GM23338 (cell line): ENCODE measurements around the gene DNAAF5. TPM values are rescaled to one million over a fixed set of nuclear protein-coding genes. Genes with fewer than 3 reads are reported as not detected.
A peak's percentile ranks its signal among the peaks of the same experiment; 100 is the strongest.

ENCODE experiments used
- ATAC-seq: fragments of 200-7000 bp; cut with Tn5 transposase; 3 replicates; pipeline ENCODE4 v1.9.1; 2020
- DNase-seq: peaks from one replicate; pipeline ENCODE4 v3.0.0-alpha.2; 2015; ENCODE audit warnings: low spot score
- H2AFZ ChIP-seq: fragments of 200-600 bp; sonication (generic); 2 replicates; pipeline ENCODE4 v1.8.0; 2016; ENCODE audit warnings: antibody characterized with exemption, mild to moderate bottlenecking, moderate library complexity
- H3F3A ChIP-seq: fragments of 200-600 bp; sonication (generic); replicated peaks from 2 replicates; pipeline ENCODE4 v1.8.0; 2017; ENCODE audit warnings: antibody characterized with exemption, mixed run types, low read depth
- H3K27ac ChIP-seq: fragments of 200-600 bp; sonication (generic); 2 replicates; pipeline ENCODE4 v1.6.1; 2016; ENCODE audit warnings: low read depth
- H3K27me3 ChIP-seq: fragments of 200-600 bp; sonication (generic); 2 replicates; pipeline ENCODE4 v1.8.0; 2016; ENCODE audit warnings: mild to moderate bottlenecking, mixed run types, moderate library complexity; ENCODE audit not compliant: insufficient read depth
- H3K36me3 ChIP-seq: fragments of 200-600 bp; sonication (generic); 2 replicates; pipeline ENCODE4 v1.8.0; 2016; ENCODE audit warnings: mild to moderate bottlenecking; ENCODE audit not compliant: insufficient read depth
- H3K4me1 ChIP-seq: fragments of 200-600 bp; sonication (generic); 2 replicates; pipeline ENCODE4 v1.8.0; 2016; ENCODE audit warnings: mild to moderate bottlenecking, moderate library complexity; ENCODE audit not compliant: insufficient read depth
- H3K4me2 ChIP-seq: fragments of 200-600 bp; sonication (generic); 2 replicates; pipeline ENCODE4 v1.7.1; 2017; ENCODE audit warnings: mixed run types
- H3K4me3 ChIP-seq: fragments of 200-600 bp; sonication (generic); 2 replicates; pipeline ENCODE4 v1.6.1; 2016; ENCODE audit warnings: mixed run types
- H3K79me2 ChIP-seq: fragments of 200-600 bp; sonication (generic); replicated peaks from 2 replicates; pipeline ENCODE4 v1.8.0; 2017; ENCODE audit warnings: mild to moderate bottlenecking; ENCODE audit not compliant: insufficient read depth
- H3K9me2 ChIP-seq: fragments of 200-600 bp; sonication (generic); 2 replicates; pipeline ENCODE4 v1.8.0; 2017; ENCODE audit not compliant: insufficient read depth
- H4K20me1 ChIP-seq: fragments of 200-600 bp; sonication (generic); replicated peaks from 2 replicates; pipeline ENCODE4 v1.8.0; 2017; ENCODE audit warnings: mild to moderate bottlenecking; ENCODE audit not compliant: insufficient read depth
- H3K27ac Mint-ChIP-seq: 2 replicates; pipeline ENCODE4 v1.8.0; 2020; ENCODE audit warnings: inconsistent platforms, mild to moderate bottlenecking, moderate library complexity, mixed read lengths
- H3K27me3 Mint-ChIP-seq: 3 replicates; pipeline ENCODE4 v1.8.0; 2022; ENCODE audit warnings: low read depth, mild to moderate bottlenecking, moderate library complexity, mixed read lengths, inconsistent platforms; ENCODE audit not compliant: insufficient read depth, poor library complexity
- H3K36me3 Mint-ChIP-seq: 3 replicates; pipeline ENCODE4 v1.8.0; 2021; ENCODE audit warnings: low read depth, mild to moderate bottlenecking, inconsistent platforms, moderate library complexity, mixed read lengths
- H3K4me1 Mint-ChIP-seq: 3 replicates; pipeline ENCODE4 v1.8.0; 2020; ENCODE audit warnings: mild to moderate bottlenecking, inconsistent platforms, mixed read lengths
- H3K4me3 Mint-ChIP-seq: 3 replicates; pipeline ENCODE4 v1.8.0; 2021; ENCODE audit warnings: moderate library complexity, mild to moderate bottlenecking, inconsistent platforms, mixed read lengths
- H3K9me3 Mint-ChIP-seq: 3 replicates; pipeline ENCODE4 v1.8.0; 2020; ENCODE audit warnings: moderate library complexity, mild to moderate bottlenecking, inconsistent platforms, mixed read lengths
- CREB1 ChIP-seq: fragments of 250-450 bp; sonication (Bioruptor Pico); IDR thresholded peaks from 2 replicates; pipeline ENCODE4 v1.5.0; 2020; ENCODE audit warnings: low read depth, mild to moderate bottlenecking, moderate library complexity
- EZH2 ChIP-seq: fragments of 200-600 bp; sonication (generic); IDR thresholded peaks from one replicate; pipeline ENCODE4 v1.8.0; 2017; ENCODE audit warnings: antibody characterized with exemption, mild to moderate bottlenecking, low read depth; ENCODE audit not compliant: unreplicated experiment
- JUNB ChIP-seq: IDR thresholded peaks from one replicate; pipeline ENCODE4 v1.6.1; 2016; ENCODE audit warnings: antibody characterized with exemption; ENCODE audit not compliant: unreplicated experiment
- NANOG ChIP-seq: IDR thresholded peaks from 2 replicates; pipeline ENCODE4 v1.6.1; 2016; ENCODE audit warnings: antibody characterized with exemption, borderline replicate concordance
- POLR2AphosphoS5 ChIP-seq: IDR thresholded peaks from 2 replicates; pipeline ENCODE4 v1.6.1; 2016; ENCODE audit warnings: antibody characterized with exemption, low read depth
- STAT1 ChIP-seq: IDR thresholded peaks from one replicate; pipeline ENCODE4 v1.6.1; 2016; ENCODE audit warnings: antibody characterized with exemption; ENCODE audit not compliant: unreplicated experiment
- ZNF114 ChIP-seq: fragments of 250-450 bp; sonication (Bioruptor Pico); IDR thresholded peaks from 2 replicates; pipeline ENCODE4 v1.5.0; 2020; ENCODE audit warnings: mild to moderate bottlenecking, moderate library complexity
- ZNF331 ChIP-seq: fragments of 250-450 bp; sonication (Bioruptor Pico); IDR thresholded peaks from 2 replicates; pipeline ENCODE4 v1.5.0; 2020; ENCODE audit warnings: low read depth, mild to moderate bottlenecking, moderate library complexity
- polyA plus RNA-seq: library from polyadenylated mRNA; unstranded; fragments of >200 nt; fragmentation: Nextera tagmentation; extraction: Ambion mirVana; gene quantifications from 2 replicates; pipeline ENCODE4 v1.2.1, GENCODE V29; 2016
- total RNA-seq: library from RNA; depleted of rRNA; stranded (reverse); fragments of >200 nt; shearing (Covaris generic); gene quantifications from 2 replicates; pipeline ENCODE4 v1.2.3, GENCODE V29; 2014
- TF ChIP-seq, protein P1 (sequence below), 2 experiments: fragments of 200-600 bp in 1 of 2; sonication (generic) in 1 of 2; conservative IDR thresholded peaks; 2 replicates each; pipeline versions ENCODE4 v1.5.1 to v1.6.1; 2016 to 2017; ENCODE audit warnings: antibody characterized with exemption in 2 of 2, low read depth in 2 of 2, mild to moderate bottlenecking in 2 of 2, moderate library complexity in 1 of 2
- TF ChIP-seq, protein P2 (sequence below): IDR thresholded peaks from one replicate; pipeline ENCODE4 v1.6.1; 2018; ENCODE audit warnings: antibody characterized with exemption; ENCODE audit not compliant: unreplicated experiment
- TF ChIP-seq, protein P3 (sequence below): IDR thresholded peaks from 2 replicates; pipeline ENCODE4 v1.6.1; 2016; ENCODE audit warnings: antibody characterized with exemption

The DNAAF5 gene
- total and polyA plus RNA-seq, 2 experiments from 2014 or later, result 20.4 to 86.7 TPM

DNA sequence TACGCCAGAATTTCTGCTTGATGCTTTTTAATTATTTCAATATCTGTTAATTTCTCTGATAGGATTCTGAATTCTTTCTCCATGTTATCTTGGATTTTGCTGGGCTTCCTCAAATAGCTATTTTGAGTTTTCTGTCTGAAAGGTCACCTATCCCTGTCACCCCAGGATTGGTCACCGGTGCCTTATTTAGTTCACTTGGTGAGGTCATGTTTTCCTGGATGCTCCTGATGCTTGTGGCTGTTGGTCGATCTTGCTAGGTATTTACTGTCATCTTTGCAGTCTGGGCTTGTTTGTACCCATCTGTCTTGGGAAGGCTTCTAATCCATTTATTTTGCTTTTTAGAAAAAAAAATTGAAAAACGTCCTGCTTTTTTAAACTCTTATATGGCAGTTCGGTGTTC, 11.7 kb downstream of the DNAAF5 start (continued):
- TF ChIP-seq, protein P1, sequence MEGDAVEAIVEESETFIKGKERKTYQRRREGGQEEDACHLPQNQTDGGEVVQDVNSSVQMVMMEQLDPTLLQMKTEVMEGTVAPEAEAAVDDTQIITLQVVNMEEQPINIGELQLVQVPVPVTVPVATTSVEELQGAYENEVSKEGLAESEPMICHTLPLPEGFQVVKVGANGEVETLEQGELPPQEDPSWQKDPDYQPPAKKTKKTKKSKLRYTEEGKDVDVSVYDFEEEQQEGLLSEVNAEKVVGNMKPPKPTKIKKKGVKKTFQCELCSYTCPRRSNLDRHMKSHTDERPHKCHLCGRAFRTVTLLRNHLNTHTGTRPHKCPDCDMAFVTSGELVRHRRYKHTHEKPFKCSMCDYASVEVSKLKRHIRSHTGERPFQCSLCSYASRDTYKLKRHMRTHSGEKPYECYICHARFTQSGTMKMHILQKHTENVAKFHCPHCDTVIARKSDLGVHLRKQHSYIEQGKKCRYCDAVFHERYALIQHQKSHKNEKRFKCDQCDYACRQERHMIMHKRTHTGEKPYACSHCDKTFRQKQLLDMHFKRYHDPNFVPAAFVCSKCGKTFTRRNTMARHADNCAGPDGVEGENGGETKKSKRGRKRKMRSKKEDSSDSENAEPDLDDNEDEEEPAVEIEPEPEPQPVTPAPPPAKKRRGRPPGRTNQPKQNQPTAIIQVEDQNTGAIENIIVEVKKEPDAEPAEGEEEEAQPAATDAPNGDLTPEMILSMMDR (conservative IDR thresholded peaks at IDR 0.05; ENCODE audit: low read depth in 2 of 2), result no peak
- TF ChIP-seq STAT1 (no peak), POLR2AphosphoS5 (no peak), ZNF331 (no peak), NANOG (no peak), JUNB (no peak), ZNF114 (CRISPR knock-in tag) (no peak), EZH2 (no peak), CREB1 (CRISPR knock-in tag) (no peak)
- TF ChIP-seq, protein P2, sequence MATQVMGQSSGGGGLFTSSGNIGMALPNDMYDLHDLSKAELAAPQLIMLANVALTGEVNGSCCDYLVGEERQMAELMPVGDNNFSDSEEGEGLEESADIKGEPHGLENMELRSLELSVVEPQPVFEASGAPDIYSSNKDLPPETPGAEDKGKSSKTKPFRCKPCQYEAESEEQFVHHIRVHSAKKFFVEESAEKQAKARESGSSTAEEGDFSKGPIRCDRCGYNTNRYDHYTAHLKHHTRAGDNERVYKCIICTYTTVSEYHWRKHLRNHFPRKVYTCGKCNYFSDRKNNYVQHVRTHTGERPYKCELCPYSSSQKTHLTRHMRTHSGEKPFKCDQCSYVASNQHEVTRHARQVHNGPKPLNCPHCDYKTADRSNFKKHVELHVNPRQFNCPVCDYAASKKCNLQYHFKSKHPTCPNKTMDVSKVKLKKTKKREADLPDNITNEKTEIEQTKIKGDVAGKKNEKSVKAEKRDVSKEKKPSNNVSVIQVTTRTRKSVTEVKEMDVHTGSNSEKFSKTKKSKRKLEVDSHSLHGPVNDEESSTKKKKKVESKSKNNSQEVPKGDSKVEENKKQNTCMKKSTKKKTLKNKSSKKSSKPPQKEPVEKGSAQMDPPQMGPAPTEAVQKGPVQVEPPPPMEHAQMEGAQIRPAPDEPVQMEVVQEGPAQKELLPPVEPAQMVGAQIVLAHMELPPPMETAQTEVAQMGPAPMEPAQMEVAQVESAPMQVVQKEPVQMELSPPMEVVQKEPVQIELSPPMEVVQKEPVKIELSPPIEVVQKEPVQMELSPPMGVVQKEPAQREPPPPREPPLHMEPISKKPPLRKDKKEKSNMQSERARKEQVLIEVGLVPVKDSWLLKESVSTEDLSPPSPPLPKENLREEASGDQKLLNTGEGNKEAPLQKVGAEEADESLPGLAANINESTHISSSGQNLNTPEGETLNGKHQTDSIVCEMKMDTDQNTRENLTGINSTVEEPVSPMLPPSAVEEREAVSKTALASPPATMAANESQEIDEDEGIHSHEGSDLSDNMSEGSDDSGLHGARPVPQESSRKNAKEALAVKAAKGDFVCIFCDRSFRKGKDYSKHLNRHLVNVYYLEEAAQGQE, result no peak
- TF ChIP-seq, protein P3, sequence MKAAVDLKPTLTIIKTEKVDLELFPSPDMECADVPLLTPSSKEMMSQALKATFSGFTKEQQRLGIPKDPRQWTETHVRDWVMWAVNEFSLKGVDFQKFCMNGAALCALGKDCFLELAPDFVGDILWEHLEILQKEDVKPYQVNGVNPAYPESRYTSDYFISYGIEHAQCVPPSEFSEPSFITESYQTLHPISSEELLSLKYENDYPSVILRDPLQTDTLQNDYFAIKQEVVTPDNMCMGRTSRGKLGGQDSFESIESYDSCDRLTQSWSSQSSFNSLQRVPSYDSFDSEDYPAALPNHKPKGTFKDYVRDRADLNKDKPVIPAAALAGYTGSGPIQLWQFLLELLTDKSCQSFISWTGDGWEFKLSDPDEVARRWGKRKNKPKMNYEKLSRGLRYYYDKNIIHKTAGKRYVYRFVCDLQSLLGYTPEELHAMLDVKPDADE, result no peak

DNA sequence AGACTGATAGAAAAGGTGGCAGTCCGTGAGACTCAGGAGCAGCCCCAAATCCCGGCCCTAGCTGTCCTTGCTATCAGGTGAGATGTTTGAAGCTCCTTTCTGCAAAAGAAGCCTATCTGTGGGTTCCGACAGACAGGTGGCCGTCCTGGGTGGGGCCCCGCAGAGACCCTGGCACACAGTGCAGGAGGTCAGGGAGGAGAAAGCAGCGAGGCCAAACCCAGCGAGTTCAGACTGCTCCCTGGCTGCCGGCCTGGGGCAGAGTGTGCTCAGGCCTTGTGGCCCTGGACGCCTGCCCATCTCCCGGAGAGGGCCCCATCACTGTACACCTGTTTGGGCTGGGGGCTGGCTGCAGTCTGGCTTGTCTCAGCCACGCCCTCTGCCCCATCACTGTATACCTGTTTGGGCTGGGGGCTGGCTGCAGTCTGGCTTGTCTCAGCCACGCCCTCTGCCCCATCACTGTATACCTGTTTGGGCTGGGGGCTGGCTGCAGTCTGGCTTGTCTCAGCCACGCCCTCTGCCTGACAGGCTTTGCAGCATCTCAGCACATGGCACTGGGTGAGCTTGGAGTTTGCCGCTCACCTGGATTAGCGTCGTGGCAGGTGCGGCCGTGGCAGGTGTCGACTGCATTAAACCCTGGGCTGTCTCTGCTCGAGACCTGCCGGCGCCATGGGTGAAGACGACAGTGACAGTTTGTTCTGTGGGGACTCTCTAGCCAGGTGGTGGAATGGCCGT, 12.4 kb downstream of the DNAAF5 start:
- Histone ChIP-seq H3K4me1 (no peaks in the 10 kb centered on the region), H2AFZ (no peak overlapping the region), H3K27ac (0 out of 2 replicates have a peak overlapping the region, but pooled peaks have one; percentile 4), H3K79me2 (peaks cover 56% of the 10 kb centered on the region), H4K20me1 (peaks cover 14% of the 10 kb centered on the region), H3K4me3 (no peak overlapping the region), H3K9me2 (no peaks in the 10 kb centered on the region), H3K36me3 (no peaks in the 10 kb centered on the region), H3K4me2 (no peak overlapping the region), H3F3A (no peaks in the 10 kb centered on the region), H3K27me3 (no peaks in the 10 kb centered on the region)
- peaks cover 3% of the 10 kb centered on the region for H3K27me3 Mint-ChIP-seq
- H3K27ac Mint-ChIP-seq, result no peak overlapping the region
- H3K9me3 Mint-ChIP-seq, result no peaks in the 10 kb centered on the region; the same call in 1 of the 3 replicates
- H3K36me3 Mint-ChIP-seq, result peaks cover 21% of the 10 kb centered on the region
- ATAC-seq (no peak), DNase-seq (no peak)
- H3K4me3 Mint-ChIP-seq, result no peak overlapping the region
- H3K4me1 Mint-ChIP-seq, result no peaks in the 10 kb centered on the region
- TF ChIP-seq, protein P1 (conservative IDR thresholded peaks at IDR 0.05; ENCODE audit: low read depth in 2 of 2), result 0 out of 4 replicates have a peak, but pooled peaks of 1 of the 2 experiments have one; percentile 8
